RWPE1 (cell line): ENCODE results near the gene ZBTB21.

Experiments used
- CTCF ChIA-PET: fragments of 350-600 bp; sonication (Branson Sonifier 250); formaldehyde crosslinking; extraction: SDS; loops from one replicate; lab custom pipeline; 2021; lab: Yijun Ruan, JAX
- POLR2A ChIA-PET: fragments of 400-600 bp; formaldehyde crosslinking; extraction: SDS; loops from one replicate; lab custom pipeline; 2020; ENCODE audit warnings: antibody characterized with exemption; ENCODE audit not compliant: low non-redundant PET; lab: Yijun Ruan, JAX
- DNase-seq: peaks from one replicate; pipeline ENCODE4 v3.0.0; 2012; ENCODE audit warnings: low spot score
- H3K27ac ChIP-seq: fragments of 450-650 bp; 2 replicates; pipeline ENCODE4 v1.5.1; 2017
- TF ChIP-seq, protein P1 (sequence below): fragments of 450-650 bp; conservative IDR thresholded peaks from 2 replicates; pipeline ENCODE4 v1.5.1; 2017; ENCODE audit warnings: low read depth, mild to moderate bottlenecking

ZBTB21 gene

DNA sequence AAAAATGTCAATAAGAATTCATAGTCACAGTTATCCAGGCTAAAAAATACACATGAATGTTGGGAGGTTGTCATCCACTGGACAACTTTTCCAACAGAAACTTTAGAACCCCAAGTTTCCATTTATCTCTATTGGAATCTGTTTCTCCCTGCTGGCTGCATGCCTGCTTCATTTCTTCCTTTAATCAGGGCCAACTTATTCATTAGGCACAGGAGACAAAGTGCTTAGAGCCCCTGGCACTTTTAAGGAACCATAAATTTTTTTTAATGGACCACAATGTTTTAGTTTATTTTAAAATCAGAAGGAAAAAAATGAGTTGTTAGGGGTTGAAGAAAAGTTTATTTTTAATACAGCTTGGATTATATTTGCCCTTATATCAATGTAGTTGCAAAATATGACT lies 29.6 kb downstream of the ZBTB21 start:
- ChIA-PET CTCF (no interaction called here), POLR2A (no interaction called here)
- no peak for DNase-seq
- no peak overlapping the region for H3K27ac ChIP-seq
- TF ChIP-seq, protein P1, sequence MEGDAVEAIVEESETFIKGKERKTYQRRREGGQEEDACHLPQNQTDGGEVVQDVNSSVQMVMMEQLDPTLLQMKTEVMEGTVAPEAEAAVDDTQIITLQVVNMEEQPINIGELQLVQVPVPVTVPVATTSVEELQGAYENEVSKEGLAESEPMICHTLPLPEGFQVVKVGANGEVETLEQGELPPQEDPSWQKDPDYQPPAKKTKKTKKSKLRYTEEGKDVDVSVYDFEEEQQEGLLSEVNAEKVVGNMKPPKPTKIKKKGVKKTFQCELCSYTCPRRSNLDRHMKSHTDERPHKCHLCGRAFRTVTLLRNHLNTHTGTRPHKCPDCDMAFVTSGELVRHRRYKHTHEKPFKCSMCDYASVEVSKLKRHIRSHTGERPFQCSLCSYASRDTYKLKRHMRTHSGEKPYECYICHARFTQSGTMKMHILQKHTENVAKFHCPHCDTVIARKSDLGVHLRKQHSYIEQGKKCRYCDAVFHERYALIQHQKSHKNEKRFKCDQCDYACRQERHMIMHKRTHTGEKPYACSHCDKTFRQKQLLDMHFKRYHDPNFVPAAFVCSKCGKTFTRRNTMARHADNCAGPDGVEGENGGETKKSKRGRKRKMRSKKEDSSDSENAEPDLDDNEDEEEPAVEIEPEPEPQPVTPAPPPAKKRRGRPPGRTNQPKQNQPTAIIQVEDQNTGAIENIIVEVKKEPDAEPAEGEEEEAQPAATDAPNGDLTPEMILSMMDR: no peak

DNA sequence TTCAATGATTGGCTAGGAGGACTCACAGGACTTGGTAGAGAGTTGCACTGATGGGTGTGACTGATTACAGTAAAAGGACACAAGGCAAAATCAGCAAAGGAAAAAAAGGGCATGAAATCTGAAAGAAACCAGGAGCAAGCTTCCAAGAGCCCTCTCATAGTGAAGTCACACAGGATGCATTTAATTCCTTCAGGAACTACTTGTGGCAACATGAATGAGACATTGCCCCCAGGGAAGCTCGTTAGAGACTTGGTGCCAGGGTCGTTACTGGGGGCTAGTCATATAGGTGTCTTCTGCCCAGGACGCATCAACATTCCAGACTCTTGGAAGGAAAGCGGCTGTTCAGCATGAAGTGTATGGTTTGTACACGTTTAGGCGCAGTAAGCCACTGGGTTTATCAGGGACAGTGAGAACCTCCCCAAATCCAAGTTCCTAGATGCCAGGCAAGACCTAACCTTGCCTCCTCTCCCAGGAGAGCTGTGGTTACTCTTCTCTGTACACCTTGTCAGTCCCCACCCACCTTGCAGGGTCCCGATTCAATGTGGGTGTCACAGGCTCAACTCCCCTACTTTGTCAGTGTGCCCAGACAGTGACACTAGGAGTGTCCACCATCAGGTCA lies 30.3 kb downstream of the ZBTB21 start:
- DNase-seq: no peak
- no peak overlapping the region for H3K27ac ChIP-seq
- CTCF ChIA-PET: no interaction called here
- TF ChIP-seq, protein P1: no peak
- POLR2A ChIA-PET: no interaction called here

DNA sequence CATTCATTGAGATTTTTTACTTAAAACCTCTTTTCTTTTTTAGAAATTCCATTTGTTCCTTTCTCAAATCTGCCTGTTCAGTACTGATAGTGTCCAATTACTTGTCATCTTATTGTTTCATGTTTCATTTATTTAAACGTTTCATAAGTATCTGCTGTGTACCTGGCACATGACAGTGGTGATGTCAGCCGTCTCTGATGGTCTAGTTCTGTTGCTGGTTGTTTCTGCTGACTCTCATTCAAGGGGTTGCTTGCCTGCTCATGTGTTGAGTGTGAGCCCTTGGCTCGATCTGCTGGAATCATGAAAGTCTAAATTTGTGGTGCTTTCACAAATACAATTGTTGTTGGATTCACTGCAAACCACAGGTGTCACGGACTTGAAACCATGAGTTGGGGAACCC lies 30.8 kb downstream of the ZBTB21 start:
- TF ChIP-seq, protein P1: no peak
- POLR2A ChIA-PET: no interaction called here
- CTCF ChIA-PET: no interaction called here
- no peak overlapping the region for H3K27ac ChIP-seq
- DNase-seq: no peak

DNA sequence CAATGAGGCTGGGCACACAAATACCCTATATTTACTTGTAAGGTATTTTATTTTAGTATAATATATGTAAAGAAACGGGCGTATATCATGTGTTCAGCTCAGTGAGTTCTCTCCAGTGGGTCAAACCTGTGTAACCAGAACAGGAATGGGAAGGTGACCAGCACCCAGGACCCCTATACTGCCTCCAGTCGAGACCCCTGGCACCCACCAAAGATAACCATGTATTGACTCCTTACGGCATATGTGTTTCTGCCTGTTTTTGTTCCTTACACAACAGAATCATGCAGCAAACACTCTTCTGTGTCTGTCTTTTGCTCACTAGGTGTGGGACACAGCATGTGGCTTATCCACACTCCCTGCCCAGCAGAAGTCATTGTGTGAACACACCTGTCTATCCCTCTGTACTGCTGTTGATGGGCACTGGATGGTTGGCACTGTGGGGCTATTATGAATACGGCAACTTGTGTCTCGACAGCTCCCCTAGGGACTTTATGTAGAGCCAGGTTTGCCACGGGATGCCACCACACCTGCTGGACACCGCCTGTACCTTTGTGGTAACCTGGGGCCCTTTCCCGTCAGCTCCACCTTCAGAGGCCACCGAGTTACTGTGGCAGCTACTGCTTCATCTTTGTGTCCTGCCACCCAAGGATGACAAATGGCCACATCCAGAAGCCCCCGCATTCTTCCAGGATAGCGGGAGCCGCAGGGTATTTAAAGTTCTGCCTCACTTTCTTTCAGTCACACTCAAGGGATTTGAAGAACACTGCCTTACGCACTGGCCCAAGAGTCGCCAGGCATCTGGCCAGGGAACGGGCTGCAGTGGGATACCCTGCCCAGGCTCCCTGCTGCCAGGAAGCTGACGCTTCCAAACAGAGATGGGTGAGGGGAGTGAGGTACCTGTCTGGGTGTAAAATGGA lies 32.9 kb downstream of the ZBTB21 start:
- DNase-seq: no peak
- ChIA-PET CTCF (no interaction called here), POLR2A (no interaction called here)
- TF ChIP-seq, protein P1: no peak
- no peak overlapping the region for H3K27ac ChIP-seq

DNA sequence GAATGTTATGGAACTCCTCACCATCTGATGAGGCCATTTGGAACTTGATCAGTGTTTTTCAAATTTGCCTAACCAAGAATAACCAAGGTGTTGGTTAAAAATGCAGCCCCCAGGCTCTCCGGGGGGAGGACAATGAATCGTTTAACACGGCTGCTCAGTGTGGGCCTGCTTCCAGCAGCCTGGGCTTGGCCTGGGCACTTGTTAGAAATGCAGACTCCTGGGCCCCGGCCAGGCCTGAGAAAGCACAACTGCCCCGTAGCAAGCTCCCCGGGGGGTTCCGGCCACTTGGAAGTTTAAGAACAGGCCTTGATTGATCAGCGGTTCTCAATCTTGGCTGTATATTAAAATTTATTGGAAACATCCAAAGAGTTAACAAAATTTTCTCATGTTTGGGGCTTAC lies 33.5 kb downstream of the ZBTB21 start:
- CTCF ChIA-PET: no interaction called here
- TF ChIP-seq, protein P1: no peak
- no peak overlapping the region for H3K27ac ChIP-seq
- DNase-seq: no peak
- POLR2A ChIA-PET: no interaction called here

DNA sequence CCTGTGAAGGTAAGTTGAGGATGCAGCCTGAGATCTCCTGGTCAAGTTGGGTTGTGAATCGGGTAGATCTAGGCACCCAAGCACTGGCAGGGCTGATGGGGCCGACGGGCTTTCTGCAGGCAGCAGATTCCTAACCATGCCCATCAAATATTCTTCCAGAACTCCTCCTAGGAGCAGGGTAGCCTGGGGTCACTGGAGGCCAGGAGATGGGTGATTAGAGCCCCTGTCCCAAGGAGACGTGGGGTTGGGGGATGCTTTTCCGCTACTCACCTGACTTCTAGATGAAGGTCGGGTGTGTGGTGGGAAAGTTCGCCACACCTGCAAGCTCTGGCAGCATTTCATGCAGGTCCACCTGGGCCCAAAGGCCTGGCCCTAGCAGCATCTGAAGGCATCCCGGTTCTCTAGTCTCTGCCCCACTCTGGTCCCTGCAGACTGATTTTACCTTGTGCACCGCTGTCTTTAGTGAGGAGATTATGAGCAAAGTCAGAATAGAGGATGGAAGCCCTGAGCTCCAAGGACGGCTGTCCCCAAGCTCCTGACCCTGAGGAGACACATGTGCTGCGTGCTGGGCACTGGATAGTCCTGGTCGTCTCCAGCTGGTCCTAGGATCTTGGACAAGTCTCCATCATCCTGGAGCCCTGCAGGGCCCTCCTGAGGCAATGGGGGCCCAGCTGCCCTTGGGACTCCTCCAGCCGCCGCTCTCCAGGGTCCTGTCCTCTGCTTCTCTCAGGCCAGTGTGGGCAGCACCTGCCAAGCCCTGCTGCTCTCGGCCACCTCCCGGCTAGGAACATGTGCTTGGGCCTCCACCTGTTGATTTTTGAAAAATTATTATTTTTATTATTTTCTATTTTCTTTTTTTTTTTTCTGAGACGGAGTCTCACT lies 34.5 kb downstream of the ZBTB21 start:
- POLR2A ChIA-PET: interaction anchor here (0.6 kb wide), 1 partner anchor 132 kb away, joined by 6 read pairs; no protein-coding TSS in a partner anchor
- TF ChIP-seq, protein P1: no peak
- H3K27ac ChIP-seq: no peak overlapping the region
- CTCF ChIA-PET: no interaction called here
- DNase-seq: no peak
